Stimulated activated CD8-positive, alpha-beta memory T cell treated with anti-CD3 and anti-CD28 coated beads, Interleukin-12 subunit alpha, Interleukin-12 subunit beta, amount 100 ng/mL, for 24 hours (primary cell): ENCODE data around the gene PHC2.
"Not testable (repeated sequence)": the region's sequence is repeated elsewhere in the genome, so short reads cannot be mapped to it uniquely, and the experiment has no call there.

Experiments
- DNase-seq: peaks from one replicate; pipeline ENCODE4 v3.0.0-alpha.2; 2020; ENCODE audit errors: extremely low read depth

Gene PHC2

DNA sequence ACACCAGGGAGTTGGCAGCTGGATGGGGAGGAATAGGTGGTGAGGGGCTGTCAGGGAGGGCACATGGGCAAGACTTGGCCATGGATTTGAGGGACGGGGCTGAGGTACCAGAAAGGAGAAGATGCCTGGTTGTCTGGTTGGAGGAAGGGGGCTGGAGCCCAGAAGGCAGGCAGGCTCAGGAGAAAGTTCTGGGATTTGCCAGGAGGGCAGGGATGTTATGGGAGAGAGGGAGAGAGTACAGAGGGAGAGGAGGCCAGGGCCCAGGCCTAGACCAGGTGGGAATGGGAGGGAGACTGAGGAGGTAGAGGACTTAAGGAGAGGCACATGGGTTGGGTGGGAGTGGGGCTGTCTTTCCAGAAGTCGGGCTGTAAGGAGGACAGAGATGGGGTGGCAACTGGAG lies 114.3 kb downstream of the PHC2 start:
- DNase-seq: no peak

DNA sequence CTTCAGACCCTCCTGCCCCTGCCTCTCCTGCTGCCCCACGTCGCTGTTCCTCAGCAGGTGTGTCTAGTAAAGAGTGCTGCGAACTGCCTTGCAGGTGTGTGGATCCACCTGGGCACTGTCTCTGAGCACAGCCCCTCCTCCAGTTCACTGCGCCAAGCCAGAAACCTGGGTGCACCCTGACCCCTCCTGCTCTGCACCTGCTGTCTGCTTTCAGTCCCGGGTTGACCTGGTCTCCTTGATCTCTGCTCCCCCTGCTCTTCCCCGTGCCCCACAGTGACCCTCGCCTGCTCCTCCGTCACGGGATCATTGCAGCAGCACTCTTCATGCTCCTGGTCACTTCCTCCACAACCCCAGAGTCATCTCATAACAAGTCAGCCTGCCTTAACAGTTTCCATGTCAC lies 116.5 kb downstream of the PHC2 start:
- no peak for DNase-seq

DNA sequence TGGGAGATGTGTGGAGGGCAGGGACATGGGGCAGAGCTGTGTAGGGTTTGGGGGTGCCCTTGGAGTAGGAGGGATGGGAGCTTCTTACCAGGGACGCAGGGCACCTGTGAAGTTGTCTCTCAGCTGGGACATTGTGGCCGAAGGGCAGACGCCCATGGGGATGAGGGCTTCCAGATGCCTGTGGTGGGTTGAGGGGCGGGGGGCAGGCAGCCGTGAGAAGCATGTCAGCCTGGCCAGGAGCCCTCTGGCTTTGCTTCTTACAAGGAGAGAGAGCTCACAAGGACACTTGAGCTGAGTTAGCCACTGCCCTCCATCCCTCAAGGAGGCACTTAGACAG lies 118.5 kb downstream of the PHC2 start:
- no peak for DNase-seq

DNA sequence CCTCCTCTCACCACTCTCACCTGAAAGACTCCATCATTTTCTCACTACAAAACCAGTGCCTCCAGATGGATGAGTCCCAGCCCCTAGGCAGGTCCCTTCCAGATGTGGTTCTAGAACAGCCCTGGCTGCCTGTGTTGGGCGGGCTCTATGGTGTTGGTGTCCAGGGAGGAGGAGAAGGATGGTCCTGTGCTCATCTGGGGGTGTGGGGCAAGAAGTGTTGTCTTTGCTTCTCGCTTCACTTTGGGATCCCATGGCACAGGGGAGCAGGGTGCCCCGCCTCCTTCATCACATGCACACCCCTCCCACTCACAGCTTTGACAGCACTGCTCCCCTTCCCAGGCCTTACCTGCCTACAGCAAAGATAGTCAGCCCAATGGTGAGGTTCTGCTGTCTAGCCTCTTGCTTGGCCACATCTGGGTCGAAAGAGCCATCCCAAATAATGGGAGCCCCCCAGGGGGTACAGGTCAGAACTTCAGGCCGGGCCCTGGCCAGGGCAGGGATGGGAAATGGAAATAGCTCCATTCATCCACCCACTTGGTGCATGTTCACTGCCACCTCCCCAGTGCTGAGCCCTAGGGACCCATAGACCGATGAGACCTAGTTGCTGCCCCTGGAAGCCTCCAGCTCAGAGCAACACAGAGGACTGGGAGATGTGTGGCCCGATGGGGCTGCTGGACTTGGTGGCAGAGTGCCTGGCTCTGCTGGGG lies 119.0 kb downstream of the PHC2 start:
- no peak for DNase-seq

DNA sequence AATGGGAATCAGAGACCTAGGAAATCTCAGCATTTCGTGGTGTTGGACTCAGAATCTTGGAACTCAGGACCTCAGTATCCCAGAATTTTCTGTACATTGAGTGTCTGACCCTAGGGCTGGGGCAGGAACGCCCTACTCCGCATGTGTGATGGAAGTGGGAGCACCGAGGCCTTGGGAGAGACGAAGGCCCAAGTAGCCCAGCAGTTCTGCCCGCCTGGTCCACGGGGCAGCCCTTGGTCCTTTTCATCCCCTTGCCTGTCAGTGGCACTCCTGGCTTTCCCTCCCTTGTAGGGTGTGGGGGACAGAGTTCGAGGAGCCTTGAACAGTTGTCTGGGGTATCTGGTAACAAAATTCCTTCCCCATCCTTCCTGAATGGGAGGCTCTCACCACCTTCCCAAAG lies 120.2 kb downstream of the PHC2 start:
- DNase-seq: no peak

DNA sequence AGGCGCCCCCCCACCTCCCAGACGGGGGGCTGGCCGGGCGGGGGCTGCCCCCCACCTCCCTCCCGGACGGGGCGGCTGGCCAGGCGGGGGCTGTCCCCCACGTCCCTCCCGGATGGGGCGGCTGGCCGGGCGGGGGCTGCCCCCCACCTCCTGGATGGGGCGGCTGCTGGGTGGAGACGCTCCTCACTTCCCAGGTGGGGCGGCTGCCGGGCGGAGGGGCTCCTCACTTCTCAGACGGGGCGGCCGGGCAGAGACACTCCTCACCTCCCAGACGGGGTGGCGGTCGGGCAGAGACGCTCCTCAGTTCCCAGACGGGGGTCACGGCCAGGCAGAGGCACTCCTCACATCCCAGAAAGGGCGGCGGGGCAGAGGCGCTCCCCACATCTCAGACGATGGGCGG lies 121.5 kb downstream of the PHC2 start:
- DNase-seq: not testable (repeated sequence)

DNA sequence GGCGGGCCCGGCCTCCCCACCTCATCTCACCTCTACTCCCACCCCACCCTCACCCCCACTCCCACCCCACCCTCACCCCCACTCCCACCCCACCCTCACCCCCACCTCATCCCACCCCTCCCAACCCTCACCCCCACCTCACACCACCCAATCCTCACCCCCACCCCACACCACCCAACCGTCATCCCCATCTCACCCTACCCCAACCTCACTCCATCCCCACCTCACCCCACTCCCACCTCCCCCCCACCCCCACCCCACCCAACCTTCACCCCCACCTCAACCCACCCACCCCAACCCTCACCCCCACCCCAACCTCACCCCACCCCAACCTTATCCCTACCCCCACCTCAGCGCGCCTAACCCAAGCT lies 123.4 kb downstream of the PHC2 start:
- no peak for DNase-seq

DNA sequence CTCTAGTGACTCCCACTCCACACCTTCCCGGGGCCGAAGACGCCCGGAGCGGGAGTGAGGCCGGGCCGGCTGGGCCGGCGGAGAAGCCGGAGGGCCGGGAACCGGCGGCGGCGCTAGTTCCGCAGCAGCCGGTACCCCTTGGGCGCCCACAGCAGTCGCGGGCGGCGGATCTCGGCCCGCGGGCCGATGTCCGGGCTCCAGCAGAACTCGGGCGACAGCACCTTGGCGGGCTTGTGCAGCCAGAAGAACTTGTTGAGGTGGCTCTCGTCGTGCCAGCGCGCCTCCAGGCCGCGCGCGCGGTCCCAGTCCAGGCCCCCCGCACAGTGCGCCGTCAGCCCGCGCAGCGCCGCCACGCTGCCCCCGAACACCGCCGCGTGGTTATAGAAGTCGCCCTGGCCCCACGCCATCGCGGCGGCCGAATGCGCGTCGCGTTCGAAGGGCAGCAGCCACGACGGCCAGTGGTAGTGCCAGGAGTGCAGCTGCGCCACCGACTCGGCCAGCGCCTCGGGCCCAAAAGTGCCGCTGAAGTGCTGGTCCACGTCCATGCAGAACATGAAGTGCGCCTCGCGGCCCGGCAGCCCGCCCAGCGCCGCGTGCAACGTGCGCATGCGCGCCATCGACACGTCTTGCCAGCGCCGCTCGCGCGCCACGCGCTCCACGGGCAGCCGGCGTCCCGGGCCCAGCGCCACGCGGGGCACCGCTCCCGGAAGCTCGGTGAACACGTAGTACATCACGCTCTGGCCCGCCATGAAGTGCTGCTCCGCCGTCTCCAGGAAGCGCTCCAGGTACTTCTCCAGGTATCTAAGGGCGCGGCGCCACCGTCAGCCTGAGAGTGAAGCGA lies 124.0 kb downstream of the PHC2 start:
- no peak for DNase-seq

DNA sequence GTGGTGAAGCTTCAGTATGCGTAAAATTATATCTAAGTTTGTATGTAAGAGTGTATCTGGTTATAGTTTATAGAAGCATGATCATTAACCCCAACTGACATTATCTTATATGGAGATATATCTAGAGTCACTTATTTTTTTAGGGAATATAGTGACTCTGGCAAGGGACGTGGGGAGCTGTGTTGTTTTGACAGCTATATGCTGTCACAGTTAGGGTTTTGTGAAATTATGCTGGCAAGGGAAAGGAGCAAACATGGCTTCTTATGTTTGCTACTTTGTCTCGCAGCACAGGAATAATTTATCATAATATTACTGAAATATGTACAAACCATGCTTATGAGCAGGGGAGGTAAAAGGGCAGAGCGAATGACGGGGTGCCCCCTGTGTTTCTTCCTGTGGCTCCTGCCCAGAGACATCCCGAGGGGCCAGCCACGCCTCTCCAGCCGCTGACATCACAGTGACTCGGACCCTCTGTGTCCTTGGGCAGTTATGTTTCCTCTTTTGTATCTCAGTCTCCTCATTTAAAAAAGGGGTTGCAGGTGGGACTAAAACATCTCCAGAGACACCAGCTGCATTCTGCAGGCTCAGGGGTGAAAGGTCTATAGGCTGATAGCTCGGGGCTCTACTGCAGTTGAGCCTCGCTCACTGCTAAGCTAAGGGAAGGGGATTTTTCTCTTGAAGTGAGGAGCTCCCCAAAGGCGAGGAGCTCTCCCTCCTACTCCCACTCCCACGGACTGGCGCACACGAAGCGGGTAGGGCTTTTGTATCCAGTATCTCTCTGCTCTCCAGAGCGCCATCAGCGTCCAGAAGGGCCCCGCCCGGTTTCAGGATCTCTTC lies 124.9 kb downstream of the PHC2 start:
- no peak for DNase-seq

DNA sequence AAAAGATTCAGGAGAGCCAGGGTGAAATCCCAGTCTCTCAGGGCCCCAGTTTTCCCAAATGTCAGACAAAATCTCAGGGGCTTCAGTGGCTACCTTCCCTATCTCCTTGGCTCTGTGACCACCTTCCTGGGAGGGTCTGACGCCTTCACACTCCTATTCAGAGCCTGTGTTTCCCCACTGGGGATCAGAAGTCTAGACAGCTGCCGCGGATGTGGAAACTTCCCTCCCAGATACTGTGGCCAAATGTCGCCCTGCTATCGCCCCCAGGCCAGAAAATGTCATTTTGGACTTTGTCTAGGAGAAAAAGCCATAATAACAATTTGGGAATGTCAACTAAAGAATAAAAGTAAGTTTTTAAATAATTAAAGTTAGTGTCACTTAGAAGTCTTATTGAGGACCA lies 125.9 kb downstream of the PHC2 start:
- DNase-seq: no peak

DNA sequence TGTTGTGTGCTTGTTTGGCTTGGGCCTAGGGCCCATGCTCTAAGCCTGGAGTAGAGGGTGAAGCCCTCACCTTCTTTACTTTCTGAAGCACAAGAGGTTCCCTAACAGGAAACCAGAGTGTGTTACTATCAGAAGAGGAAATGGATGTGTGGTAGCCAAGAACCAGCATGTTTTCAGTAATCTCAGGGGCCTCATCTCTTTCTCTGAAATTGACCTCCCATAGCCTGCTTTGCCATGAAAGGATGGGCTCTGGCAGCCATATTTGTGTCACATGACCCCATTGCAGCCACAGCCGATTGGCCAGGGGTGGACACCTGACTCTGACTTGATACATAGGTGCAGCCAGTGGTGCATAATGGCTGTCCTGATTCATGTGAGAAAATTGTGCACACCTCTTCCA lies 128.6 kb downstream of the PHC2 start:
- no peak for DNase-seq

DNA sequence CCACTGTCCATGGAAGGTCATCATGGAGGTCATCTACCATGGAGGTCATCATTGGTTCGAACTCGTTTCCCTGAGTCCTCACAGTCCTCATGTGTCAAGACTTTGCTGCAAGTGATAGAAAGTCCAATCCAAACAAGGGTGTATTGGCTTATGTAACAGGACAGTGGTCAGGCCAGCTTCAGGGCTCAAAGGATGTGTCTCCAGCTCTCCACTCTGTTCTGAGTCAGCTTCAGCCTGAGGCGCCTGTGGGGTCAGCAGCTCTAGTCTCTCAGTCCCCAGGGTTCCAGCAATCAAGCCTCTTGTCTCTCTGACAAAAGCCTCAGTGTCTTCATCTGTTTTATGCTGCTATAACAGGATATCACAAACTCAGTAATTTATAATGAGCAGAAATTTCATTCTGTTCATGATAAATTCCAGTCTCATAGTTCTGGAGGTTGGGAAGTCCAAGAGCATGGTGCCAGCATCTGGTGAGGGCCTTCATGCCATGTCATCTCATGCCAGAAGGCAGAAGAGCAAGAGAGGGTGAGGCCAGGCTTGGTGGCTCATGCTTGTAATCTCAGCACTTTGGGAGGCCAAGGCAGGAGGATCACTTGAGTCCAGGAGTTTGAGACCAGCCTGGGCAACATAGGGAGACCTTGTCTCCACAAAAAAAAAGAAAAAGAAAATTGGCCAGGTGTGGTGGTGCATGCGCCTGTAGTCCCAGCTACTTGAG lies 129.5 kb downstream of the PHC2 start:
- no peak for DNase-seq

DNA sequence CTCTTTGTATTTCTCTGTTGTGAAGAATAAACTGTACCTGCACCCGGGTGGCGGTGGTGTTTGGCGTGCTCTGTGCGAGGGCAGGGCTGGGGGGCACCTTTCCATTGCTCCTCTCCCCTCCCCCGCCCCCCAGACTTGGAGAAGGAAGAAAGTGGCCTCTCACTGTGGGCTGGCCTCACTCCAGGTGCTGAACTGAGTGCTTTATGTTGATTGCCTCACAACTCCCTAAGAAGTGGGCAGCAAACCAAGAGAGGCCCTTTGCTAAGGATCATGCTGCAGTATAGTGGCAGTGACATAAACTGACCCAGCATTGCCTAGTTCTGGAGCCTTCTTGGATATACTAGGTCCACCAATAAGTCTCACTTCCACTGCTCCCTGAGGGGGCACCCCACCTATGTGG lies 130.2 kb downstream of the PHC2 start:
- no peak for DNase-seq

DNA sequence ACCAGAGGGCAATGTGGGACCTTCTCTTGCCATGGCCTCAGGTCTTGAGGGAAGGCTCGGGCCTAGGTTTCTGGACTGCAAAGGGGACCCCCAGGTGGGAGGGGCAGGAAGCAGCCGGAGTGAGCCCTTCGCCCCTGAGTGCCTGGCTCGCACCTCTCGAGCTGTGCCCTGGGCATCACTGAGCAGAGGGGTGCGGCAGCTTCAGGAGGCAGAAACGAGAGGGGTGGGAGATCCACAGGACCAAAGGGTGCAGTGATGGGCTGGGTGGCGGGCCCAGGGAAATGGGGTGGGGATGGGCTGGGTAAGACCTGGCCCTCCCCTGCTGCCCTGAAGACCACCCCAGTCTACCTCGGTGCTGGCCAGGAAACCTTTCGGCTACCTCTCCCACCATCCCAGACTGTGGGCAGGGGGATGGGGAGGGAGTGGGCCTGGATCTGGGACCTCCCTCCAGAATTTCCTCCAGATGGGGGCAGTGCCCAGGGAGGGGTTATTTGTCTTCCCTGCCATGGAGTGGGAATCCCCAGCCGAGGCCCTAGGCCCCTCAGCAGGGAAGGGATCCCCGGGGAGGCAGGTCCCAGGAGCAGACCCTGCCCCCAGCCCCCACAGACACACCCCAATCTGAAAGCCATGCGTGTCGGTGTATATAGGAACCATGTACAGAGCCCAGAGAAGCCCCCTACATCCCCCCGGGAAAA lies 131.3 kb downstream of the PHC2 start:
- DNase-seq: no peak

DNA sequence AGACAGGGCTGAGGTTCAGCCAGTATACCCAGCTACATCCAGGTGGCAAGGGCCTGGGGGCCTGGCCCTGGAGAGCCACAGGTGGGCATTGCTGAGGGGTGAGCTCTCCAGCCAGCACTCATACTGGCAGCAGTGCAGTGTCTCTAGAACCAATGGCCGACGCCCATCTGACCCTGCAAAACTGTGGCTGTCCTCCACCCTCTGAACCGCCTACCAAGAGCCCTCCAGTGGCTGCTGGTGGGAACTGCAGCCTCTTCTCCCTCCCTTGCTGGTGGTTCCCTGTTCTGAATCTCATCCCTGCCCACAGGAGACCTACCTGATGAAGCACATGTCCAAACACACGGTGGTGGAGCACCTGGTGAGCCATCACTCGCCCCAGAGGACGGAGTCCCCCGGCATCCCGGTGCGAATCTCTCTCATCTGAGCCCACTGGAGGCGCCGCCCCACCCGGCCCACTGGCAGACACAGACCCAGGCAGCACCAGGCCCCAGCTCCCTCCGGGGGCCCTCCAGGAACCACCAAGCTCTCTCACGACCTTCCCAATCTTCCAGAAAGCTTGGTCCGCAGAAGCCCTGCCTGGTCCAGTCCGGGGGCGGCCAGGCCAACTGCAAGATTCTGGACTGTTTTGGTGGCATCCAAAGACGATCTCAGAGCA lies 132.1 kb downstream of the PHC2 start:
- peak; percentile 20 for DNase-seq

DNA sequence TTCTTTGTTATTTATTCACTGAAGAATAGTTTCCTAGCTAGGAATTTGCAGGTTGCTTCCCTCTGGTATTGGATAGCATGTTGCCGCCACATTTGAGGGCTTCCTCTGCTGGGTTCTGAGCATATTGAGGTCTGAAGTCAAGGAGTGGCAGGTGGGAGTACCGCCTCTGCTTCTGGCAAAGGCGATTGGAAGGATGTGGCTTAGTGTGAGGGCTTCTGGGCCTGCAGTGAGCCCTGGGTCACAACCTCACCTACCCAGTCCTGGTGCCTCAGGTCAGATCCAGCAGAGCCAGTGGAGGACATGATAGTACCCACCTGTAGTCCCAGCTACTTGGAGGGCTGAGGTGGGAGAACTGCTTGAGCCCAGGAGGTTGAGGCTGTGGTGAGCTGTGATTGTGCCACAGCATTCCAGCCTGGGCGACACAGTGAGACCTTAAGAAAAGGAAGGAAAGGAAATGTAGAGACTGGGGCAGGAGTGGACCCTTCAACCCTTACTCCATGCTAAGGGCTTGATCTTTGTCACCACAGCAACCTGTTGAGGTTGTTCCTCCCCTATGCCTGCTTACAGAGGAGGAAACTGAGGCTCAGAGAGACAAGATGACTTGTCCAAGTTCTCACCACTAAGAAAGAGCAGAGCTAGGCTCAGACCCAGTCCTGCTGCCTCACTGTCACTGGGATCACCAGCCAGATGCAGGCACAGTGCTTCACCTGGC lies 132.8 kb downstream of the PHC2 start:
- DNase-seq: no peak

DNA sequence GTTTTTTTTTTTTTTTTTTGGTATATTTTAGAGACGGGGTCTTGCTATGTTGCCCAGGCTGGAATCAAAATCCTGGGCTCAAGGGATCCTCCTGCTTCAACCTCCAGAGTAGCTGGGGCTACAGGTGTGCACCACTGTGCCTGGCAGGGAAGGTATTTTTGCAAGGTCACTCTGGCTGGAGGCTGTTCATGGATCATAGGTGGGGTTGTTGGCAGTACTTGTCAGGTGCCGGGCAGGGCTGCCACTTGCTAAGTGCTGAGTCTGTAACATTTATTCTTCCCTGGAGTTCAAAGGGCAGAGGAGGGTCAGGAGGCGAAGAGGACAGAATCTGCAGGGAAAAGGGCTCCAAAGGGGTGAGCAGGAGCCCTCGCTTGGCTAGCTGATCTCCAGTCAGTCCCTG lies 134.1 kb downstream of the PHC2 start:
- no peak for DNase-seq

DNA sequence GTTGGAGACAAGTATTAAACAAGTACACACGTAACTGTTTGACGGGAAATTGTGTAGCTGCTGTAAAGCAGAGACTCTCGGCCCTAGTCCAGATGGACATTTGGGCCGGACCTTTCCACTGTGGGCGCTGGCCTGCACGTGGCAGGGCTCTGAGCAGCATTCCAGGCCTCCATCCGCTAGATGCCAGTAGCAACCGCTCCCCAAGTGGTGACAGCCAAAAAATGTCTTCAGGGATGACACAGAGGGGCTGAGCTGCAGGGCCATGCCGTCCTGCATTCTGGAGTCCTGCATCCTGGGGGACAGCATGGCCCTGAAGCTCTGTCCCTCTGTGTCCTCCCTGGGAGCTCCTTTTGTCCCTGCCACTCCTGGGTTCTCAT lies 134.8 kb downstream of the PHC2 start:
- DNase-seq: no peak

DNA sequence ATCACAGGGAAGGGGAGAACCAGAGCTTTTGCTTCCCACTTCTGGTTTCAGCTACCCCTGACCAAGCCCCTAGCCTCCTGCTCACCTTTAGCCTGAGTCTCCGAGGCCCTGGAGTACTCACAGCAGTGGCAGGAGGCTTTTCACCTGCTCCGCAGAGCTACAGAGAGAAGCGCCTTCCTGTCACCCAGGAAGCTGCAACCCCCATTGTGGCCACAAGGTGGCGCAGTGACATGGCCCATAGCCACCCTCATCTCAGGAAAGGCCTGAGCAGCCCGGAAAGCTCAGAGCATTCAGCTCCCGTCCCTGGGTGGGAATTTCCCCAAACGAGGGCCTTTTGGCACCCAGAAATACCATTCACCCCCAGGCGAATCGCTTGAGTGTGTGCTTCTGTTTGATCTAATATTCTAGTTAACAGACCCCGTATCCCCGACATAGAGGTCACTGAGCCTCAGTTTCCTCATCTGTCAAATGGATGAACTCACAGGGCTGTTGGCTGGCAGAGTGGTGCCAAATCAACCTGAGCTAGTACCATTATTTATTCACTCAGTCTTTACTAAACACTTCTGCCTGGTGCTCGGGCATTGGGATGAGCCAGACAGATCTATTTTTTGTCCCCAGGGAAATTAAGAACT lies 135.3 kb downstream of the PHC2 start:
- peak; percentile 50 for DNase-seq

DNA sequence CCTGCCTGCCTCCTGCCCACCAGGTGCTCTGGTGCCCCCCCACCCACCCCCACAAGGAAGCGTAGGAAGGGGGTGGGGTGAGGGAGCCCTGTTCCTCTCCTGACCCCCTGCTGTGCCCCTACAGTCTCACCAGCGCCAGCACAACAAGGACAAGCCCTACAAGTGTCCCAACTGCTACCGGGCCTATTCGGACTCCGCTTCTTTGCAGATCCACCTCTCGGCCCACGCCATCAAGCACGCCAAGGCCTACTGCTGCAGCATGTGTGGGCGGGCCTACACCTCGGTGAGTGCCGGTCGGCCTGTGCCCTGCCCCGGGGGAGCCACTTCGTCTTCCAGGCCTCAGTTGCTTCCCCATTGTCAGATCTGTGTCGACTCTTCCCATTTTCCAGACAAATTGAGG lies 135.9 kb downstream of the PHC2 start:
- no peak for DNase-seq
